HL-60 (cell line): Measurements from ENCODE around the gene COL6A3.

Experiments
- DNase-seq, 2 experiments: peaks; one replicate each; pipeline ENCODE4 v3.0.0-alpha.2; 2010 to 2020; ENCODE audit warnings: low read depth in 1 of 2, low spot score in 1 of 2
- H3K27ac ChIP-seq: fragments of 250-450 bp; sonication (Bioruptor Pico); replicated peaks from 2 replicates; pipeline ENCODE4 v1.5.1; 2020; ENCODE audit warnings: mild to moderate bottlenecking, moderate library complexity
- H3K27me3 ChIP-seq: fragments of 250-450 bp; sonication (Bioruptor Pico); 2 replicates; pipeline ENCODE4 v1.5.1; 2021; ENCODE audit warnings: mild to moderate bottlenecking, moderate library complexity; ENCODE audit not compliant: insufficient read depth, poor library complexity, severe bottlenecking
- H3K4me3 ChIP-seq: replicated peaks from 2 replicates; pipeline ENCODE4 v1.5.1; 2011; ENCODE audit warnings: mild to moderate bottlenecking, control low read depth, low read length; ENCODE audit not compliant: insufficient read depth
- GABPA ChIP-seq: IDR thresholded peaks from 2 replicates; pipeline ENCODE4 v1.6.1; 2012; ENCODE audit warnings: low read depth
- POLR2AphosphoS5 ChIP-seq: IDR thresholded peaks from 2 replicates; pipeline ENCODE4 v1.6.1; 2012; ENCODE audit warnings: low read depth
- SPI1 ChIP-seq: IDR thresholded peaks from 2 replicates; pipeline ENCODE4 v1.6.1; 2012; ENCODE audit warnings: low read depth, mild to moderate bottlenecking, borderline replicate concordance
- TF ChIP-seq, protein P1 (sequence below): IDR thresholded peaks from 2 replicates; pipeline ENCODE4 v1.6.1; 2012; ENCODE audit warnings: low read depth; ENCODE audit not compliant: insufficient replicate concordance
- TF ChIP-seq, protein P2 (sequence below): IDR thresholded peaks from one replicate; pipeline ENCODE4 v1.5.1; 2011; ENCODE audit warnings: low read length, control low read depth, inconsistent platforms; ENCODE audit not compliant: insufficient read depth

The COL6A3 gene

GRCh38 chr2:237429753-237430152, 15.8 kb upstream of the COL6A3 start:
- H3K4me3 ChIP-seq, result no peak overlapping the region
- H3K27ac ChIP-seq, result no peak overlapping the region
- peaks cover 3% of the 10 kb centered on the region for H3K27me3 ChIP-seq
- no peak for DNase-seq
- TF ChIP-seq, protein P1, sequence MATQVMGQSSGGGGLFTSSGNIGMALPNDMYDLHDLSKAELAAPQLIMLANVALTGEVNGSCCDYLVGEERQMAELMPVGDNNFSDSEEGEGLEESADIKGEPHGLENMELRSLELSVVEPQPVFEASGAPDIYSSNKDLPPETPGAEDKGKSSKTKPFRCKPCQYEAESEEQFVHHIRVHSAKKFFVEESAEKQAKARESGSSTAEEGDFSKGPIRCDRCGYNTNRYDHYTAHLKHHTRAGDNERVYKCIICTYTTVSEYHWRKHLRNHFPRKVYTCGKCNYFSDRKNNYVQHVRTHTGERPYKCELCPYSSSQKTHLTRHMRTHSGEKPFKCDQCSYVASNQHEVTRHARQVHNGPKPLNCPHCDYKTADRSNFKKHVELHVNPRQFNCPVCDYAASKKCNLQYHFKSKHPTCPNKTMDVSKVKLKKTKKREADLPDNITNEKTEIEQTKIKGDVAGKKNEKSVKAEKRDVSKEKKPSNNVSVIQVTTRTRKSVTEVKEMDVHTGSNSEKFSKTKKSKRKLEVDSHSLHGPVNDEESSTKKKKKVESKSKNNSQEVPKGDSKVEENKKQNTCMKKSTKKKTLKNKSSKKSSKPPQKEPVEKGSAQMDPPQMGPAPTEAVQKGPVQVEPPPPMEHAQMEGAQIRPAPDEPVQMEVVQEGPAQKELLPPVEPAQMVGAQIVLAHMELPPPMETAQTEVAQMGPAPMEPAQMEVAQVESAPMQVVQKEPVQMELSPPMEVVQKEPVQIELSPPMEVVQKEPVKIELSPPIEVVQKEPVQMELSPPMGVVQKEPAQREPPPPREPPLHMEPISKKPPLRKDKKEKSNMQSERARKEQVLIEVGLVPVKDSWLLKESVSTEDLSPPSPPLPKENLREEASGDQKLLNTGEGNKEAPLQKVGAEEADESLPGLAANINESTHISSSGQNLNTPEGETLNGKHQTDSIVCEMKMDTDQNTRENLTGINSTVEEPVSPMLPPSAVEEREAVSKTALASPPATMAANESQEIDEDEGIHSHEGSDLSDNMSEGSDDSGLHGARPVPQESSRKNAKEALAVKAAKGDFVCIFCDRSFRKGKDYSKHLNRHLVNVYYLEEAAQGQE, result no peak
- TF ChIP-seq GABPA, result no peak

- Histone ChIP-seq H3K27me3 (peaks cover 6% of the 10 kb centered on the region), H3K4me3 (no peak overlapping the region), H3K27ac (no peak overlapping the region)
- TF ChIP-seq, protein P2, sequence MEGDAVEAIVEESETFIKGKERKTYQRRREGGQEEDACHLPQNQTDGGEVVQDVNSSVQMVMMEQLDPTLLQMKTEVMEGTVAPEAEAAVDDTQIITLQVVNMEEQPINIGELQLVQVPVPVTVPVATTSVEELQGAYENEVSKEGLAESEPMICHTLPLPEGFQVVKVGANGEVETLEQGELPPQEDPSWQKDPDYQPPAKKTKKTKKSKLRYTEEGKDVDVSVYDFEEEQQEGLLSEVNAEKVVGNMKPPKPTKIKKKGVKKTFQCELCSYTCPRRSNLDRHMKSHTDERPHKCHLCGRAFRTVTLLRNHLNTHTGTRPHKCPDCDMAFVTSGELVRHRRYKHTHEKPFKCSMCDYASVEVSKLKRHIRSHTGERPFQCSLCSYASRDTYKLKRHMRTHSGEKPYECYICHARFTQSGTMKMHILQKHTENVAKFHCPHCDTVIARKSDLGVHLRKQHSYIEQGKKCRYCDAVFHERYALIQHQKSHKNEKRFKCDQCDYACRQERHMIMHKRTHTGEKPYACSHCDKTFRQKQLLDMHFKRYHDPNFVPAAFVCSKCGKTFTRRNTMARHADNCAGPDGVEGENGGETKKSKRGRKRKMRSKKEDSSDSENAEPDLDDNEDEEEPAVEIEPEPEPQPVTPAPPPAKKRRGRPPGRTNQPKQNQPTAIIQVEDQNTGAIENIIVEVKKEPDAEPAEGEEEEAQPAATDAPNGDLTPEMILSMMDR, result no peak
- TF ChIP-seq SPI1 (no peak), POLR2AphosphoS5 (no peak), GABPA (no peak)
- TF ChIP-seq, protein P1, result no peak
- DNase-seq, result no peak
These were observed 14.0 kb upstream of the COL6A3 start for GRCh38 chr2:237427769-237428506.

- no peak for DNase-seq
- no peak overlapping the region for H3K27ac ChIP-seq
- TF ChIP-seq, protein P2, result no peak
- TF ChIP-seq GABPA (no peak), SPI1 (no peak), POLR2AphosphoS5 (no peak)
- TF ChIP-seq, protein P1, result no peak
- H3K4me3 ChIP-seq, result no peak overlapping the region
- peaks cover 6% of the 10 kb centered on the region for H3K27me3 ChIP-seq
These were observed 12.6 kb upstream of the COL6A3 start for GRCh38 chr2:237426517-237426916.

GRCh38 chr2:237425320-237425719, 11.4 kb upstream of the COL6A3 start:
- no peak for DNase-seq
- TF ChIP-seq, protein P1, result no peak
- TF ChIP-seq GABPA, result no peak
- TF ChIP-seq POLR2AphosphoS5, result no peak
- TF ChIP-seq, protein P2, result no peak
- TF ChIP-seq SPI1, result no peak
- Histone ChIP-seq H3K27me3 (peaks cover 6% of the 10 kb centered on the region), H3K27ac (no peak overlapping the region), H3K4me3 (no peak overlapping the region)
